Neuron (in vitro differentiated cells): ENCODE data around the gene RIN3.

Source experiments
- H2AFZ ChIP-seq: one replicate; pipeline ENCODE4 v1.6.1; 2013; ENCODE audit warnings: low read depth, mild to moderate bottlenecking, inconsistent platforms, low read length, moderate library complexity
- H3K27me3 ChIP-seq: one replicate; pipeline ENCODE4 v1.6.1; 2013; ENCODE audit warnings: low read length; ENCODE audit not compliant: insufficient read depth
- H3K36me3 ChIP-seq: one replicate; pipeline ENCODE4 v1.6.1; 2013; ENCODE audit warnings: low read length; ENCODE audit not compliant: insufficient read depth
- H3K4me1 ChIP-seq: one replicate; pipeline ENCODE4 v1.6.1; 2013; ENCODE audit warnings: low read length; ENCODE audit not compliant: insufficient read depth
- H3K4me3 ChIP-seq: 2 replicates; pipeline ENCODE4 v1.5.1; 2013; ENCODE audit warnings: mild to moderate bottlenecking, low read length, moderate library complexity
- H3K9me3 ChIP-seq: one replicate; pipeline ENCODE4 v1.6.1; 2013; ENCODE audit warnings: low read length

The RIN3 gene

GRCh38 chr14:92687681-92688433, 174.3 kb downstream of the RIN3 start:
- Histone ChIP-seq H3K36me3 (no peaks in the 10 kb centered on the region), H3K4me1 (no peaks in the 10 kb centered on the region), H3K4me3 (no peak overlapping the region), H2AFZ (no peak overlapping the region), H3K27me3 (no peaks in the 10 kb centered on the region), H3K9me3 (no peaks in the 10 kb centered on the region)

GRCh38 chr14:92688434-92689375, 175.1 kb downstream of the RIN3 start:
- Histone ChIP-seq H3K36me3 (no peaks in the 10 kb centered on the region), H3K4me1 (no peaks in the 10 kb centered on the region), H3K4me3 (no peak overlapping the region), H3K27me3 (no peaks in the 10 kb centered on the region), H3K9me3 (no peaks in the 10 kb centered on the region), H2AFZ (no peak overlapping the region)

DNA sequence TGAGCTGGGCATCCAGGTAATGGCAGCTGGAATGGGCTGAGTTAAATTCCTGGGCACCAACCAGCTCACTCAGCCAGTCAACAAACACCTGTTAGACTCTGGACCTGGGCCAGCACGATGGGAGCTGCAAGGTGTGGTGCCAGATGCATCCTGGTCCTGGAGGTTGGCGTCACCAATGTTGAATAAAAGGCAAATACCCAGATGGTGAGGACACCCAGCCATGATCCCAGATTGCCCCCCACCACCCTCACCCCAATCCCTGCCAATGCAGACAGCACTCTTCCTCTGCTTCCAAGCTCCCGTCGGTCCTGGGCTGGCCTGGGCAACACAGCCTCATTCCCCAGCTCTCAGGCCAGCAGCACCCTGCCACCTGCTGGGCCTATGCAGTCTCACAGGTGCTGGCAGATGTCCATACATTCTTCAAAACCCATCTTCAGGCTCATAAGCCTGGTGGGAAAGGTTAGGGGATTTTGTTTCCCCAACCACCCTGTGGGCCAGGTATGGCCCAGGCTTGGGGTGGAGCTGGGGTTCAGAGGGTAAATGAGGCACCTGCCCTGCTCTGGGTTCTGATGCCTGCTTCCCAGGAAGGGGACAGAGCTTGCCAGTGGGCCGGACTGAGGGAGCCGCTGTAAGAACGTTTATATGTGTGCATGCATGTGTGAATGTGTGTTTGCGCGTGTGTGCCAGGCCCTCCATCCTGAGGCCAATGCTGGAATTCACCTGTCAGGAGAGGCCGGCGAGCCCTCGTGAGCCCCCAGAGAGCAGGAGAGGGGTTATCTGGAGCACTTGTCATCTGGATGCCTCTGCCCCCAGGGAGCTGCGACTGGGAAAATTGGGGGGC, 176.8 kb downstream of the RIN3 start:
- Histone ChIP-seq H3K4me3 (no peak overlapping the region), H3K9me3 (no peaks in the 10 kb centered on the region), H3K36me3 (no peaks in the 10 kb centered on the region), H3K4me1 (no peaks in the 10 kb centered on the region), H2AFZ (no peak overlapping the region), H3K27me3 (no peaks in the 10 kb centered on the region)

DNA sequence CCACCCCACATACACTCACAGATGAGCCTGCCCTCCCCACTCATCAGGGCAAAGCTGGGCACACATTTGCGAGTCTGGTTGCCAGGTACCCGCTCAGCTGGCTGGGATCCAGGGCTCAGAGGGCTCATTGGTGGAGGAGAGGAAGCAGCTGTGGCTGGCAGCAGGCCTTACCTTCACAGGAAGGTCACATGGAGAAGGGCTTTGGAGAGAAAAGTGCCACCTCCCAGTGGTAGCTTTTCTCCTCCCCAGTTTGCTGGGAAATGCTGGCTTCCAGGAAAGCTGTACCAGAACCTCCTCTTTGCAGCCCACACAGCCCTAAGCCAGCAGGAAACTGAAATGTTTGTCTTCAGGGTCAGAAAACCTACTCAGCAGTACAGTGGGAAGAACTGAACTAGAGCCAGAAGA, 179.2 kb downstream of the RIN3 start:
- Histone ChIP-seq H3K36me3 (no peaks in the 10 kb centered on the region), H2AFZ (no peak overlapping the region), H3K4me1 (no peaks in the 10 kb centered on the region), H3K4me3 (no peak overlapping the region), H3K9me3 (no peaks in the 10 kb centered on the region), H3K27me3 (no peaks in the 10 kb centered on the region)

- no peak overlapping the region for H2AFZ ChIP-seq
- no peaks in the 10 kb centered on the region for H3K9me3 ChIP-seq
- no peak overlapping the region for H3K4me3 ChIP-seq
Observed at GRCh38 chr14:92693998-92694795, 180.6 kb downstream of the RIN3 start.

DNA sequence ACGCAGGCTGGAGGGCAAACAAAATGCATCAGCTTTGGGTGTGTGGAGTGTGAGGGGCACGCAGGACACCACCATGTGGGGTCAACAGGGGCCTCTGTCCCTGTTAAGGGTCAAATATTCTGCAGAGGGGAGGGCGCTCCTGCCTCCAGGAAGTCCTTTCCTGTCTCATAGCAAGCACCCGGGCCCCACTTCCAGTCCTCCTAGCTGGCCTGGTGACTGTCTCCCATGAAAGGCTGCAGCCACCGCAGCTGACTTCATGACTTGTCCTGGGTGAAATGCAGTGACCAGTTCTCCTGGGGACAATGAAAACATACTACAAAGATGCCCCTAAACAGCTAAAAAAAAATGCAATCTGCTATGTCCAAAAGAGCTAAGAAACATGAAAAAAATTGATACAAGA, 181.2 kb downstream of the RIN3 start:
- Histone ChIP-seq H3K4me3 (no peak overlapping the region), H3K36me3 (no peaks in the 10 kb centered on the region), H3K9me3 (no peaks in the 10 kb centered on the region), H2AFZ (no peak overlapping the region), H3K27me3 (no peaks in the 10 kb centered on the region), H3K4me1 (no peaks in the 10 kb centered on the region)

More at GRCh38 chr14:92693998-92694795, 180.6 kb downstream of the RIN3 start:
- no peaks in the 10 kb centered on the region for H3K4me1 ChIP-seq
- no peaks in the 10 kb centered on the region for H3K36me3 ChIP-seq
- H3K27me3 ChIP-seq, result no peaks in the 10 kb centered on the region

DNA sequence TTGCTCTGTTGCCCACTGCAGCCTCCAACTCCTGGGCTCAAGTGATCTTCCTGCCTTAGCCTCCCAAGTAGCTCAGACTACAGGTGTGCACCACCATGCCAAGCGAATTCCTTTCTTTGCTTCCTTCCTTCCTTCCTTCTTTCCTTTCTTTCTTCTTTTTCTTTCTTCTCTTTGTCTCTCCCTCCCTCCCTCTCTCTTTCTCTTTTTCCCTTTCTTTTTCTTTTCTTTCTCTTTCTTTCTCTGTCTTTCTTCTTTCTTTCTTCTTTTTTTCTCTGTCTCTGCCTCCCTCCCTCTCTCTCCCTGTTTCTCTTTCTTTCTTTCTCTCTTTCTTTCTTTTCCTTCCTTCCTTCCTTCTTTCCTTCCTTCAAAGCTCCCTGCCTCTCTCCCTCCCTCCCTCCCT, 182.0 kb downstream of the RIN3 start:
- no peaks in the 10 kb centered on the region for H3K36me3 ChIP-seq
- no peak overlapping the region for H3K4me3 ChIP-seq
- no peak overlapping the region for H2AFZ ChIP-seq
- no peaks in the 10 kb centered on the region for H3K27me3 ChIP-seq
- no peaks in the 10 kb centered on the region for H3K4me1 ChIP-seq
- no peaks in the 10 kb centered on the region for H3K9me3 ChIP-seq

GRCh38 chr14:92696366-92696765, 182.8 kb downstream of the RIN3 start:
- Histone ChIP-seq H2AFZ (no peak overlapping the region), H3K4me1 (no peaks in the 10 kb centered on the region), H3K9me3 (no peaks in the 10 kb centered on the region), H3K36me3 (no peaks in the 10 kb centered on the region), H3K4me3 (no peak overlapping the region), H3K27me3 (no peaks in the 10 kb centered on the region)

GRCh38 chr14:92698393-92698792, 184.8 kb downstream of the RIN3 start:
- Histone ChIP-seq H3K36me3 (peaks cover 1% of the 10 kb centered on the region), H3K4me1 (no peaks in the 10 kb centered on the region), H3K27me3 (no peaks in the 10 kb centered on the region), H2AFZ (no peak overlapping the region), H3K9me3 (no peaks in the 10 kb centered on the region), H3K4me3 (no peak overlapping the region)

GRCh38 chr14:92701826-92702225, 188.2 kb downstream of the RIN3 start:
- Histone ChIP-seq H3K4me3 (no peak overlapping the region), H3K27me3 (no peaks in the 10 kb centered on the region), H3K4me1 (no peaks in the 10 kb centered on the region), H3K36me3 (peaks cover 21% of the 10 kb centered on the region), H3K9me3 (no peaks in the 10 kb centered on the region), H2AFZ (no peak overlapping the region)

- H2AFZ ChIP-seq, result no peak overlapping the region
- H3K27me3 ChIP-seq, result no peaks in the 10 kb centered on the region
- H3K36me3 ChIP-seq, result peaks cover 21% of the 10 kb centered on the region
- H3K4me3 ChIP-seq, result no peak overlapping the region
- H3K9me3 ChIP-seq, result no peaks in the 10 kb centered on the region
- H3K4me1 ChIP-seq, result no peaks in the 10 kb centered on the region
Observed at GRCh38 chr14:92702441-92702918, 188.9 kb downstream of the RIN3 start.

DNA sequence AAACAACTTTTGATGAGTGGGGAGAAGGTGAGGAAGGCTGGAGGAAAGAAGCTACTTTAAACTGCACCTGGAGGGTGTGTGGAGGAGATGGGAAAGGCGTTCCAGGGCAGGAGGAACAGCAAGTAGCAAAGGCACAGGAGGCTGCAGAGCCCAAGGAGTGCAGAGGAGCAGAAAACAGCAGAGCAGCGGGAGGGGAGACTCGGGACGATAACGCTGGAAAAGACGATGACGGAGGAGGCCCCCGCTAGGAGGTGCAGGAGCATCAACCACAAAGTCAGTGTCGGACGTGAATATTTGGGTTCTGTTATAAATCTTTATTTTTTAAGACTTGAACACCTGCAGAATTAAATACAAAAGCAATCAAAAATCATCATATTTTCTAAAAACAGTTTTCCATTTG, 189.9 kb downstream of the RIN3 start:
- Histone ChIP-seq H3K27me3 (no peaks in the 10 kb centered on the region), H2AFZ (no peak overlapping the region), H3K4me3 (no peak overlapping the region), H3K9me3 (no peaks in the 10 kb centered on the region), H3K36me3 (peaks cover 21% of the 10 kb centered on the region), H3K4me1 (no peaks in the 10 kb centered on the region)
